Measurements from ENCODE around the gene BSX.

Gene BSX

GRCh38 chr11:122954455-122954854 lies 27.2 kb downstream of the BSX start:
- no peak for DNase-seq (ENCODE audit: low read depth, low spot score)

DNA sequence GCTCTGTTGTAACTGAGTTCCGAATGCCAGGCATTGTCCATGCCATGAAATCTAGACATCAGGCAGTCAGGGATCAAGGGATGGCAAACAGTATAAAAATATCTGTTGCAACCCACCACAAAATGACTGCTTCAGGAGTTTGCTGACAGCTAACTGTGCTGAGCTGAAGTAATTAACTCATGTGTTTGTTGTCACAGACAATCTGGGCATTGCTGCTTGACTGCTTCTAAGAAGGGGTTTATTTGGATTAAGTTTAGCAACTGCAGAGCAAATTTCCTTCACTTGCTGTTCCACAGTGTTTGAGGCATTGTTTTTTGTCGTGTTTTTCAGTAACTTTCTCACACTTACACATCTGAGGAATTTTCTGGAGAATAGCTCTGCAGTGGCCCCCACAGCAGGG lies 30.4 kb downstream of the BSX start:
- DNase-seq (ENCODE audit: low read depth, low spot score) = no peak

DNA sequence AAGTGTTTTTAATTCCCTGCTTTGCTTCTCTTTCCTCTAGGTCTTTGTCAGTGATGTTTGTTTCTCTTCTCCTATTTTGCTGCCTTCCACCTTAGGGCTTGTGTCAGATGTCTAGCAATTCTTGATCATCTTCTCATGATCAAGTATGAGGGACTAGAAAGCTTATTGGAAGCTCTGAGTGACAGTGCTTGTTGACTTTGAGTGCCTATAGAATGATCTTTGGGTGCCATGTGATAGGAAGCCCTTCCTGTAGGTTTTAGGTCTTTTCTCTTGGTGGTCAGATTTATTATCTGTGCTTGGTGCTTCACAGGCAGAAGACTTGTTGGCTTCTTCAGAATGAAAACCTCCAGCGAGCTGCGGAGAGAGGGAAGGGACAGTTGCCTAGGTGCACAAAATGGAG lies 43.1 kb downstream of the BSX start:
- no peak for DNase-seq (ENCODE audit: low read depth, low spot score)

DNA sequence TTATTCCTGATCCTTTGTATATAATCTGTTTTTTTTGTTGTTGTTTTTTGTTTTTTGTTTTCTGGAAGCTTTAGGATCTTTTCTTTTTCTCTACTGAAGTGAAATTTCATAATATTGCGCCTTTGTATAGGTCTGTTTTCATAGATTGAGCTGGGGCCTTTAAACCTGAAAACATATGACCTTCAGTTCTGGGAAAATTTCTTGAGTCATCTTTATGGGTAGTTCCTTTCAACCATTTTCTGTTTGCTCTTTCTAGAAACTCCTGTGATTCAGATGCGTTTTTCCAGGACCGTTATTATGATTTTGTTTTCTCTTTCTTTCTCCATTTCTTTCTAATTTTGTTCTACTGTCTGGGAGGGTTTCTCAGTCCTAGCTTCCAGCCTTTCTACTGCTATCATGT lies 43.7 kb downstream of the BSX start:
- no peak for DNase-seq (ENCODE audit: low read depth, low spot score)

GRCh38 chr11:122933416-122933815 lies 48.2 kb downstream of the BSX start:
- DNase-seq (ENCODE audit: low read depth, low spot score) = no peak

DNA sequence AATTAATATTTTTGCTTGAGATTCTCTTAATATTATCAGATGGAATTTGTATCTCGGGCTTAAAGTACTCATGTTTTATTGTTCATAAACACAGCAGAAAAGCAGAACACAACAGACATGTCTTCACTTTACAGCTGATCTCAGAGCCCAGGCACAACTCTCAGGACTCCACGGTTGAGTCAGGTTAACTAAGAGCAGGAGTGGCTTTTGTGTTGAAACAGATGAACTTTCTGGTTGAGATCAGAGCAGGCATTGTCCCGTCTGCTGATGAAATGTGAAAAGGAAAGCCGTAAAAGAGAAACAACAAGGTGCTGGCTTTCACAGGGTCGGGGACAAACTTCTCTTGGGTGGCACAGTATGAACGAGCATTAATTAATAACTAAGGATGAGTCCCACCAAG lies 50.1 kb downstream of the BSX start:
- no peak for DNase-seq (ENCODE audit: low read depth, low spot score)

Data from activated CD4-positive, CD25-positive, alpha-beta regulatory T cell treated with anti-CD3 and anti-CD28 coated beads, Interleukin-2, amount 50 U/mL, for 16 hours (primary cell).